ENCODE measurements around the gene NCKAP5. TPM values are rescaled to one million over a fixed set of nuclear protein-coding genes. Genes with fewer than 3 reads are reported as not detected.

Gene NCKAP5
- total RNA-seq (2013): under 0.01 TPM
- polyA plus RNA-seq: not detected
- polyA minus RNA-seq: not detected in 2 replicates
- 0 to 1.8 (median 0.12) reads per million in 11 experiments for total RNA-seq

DNA sequence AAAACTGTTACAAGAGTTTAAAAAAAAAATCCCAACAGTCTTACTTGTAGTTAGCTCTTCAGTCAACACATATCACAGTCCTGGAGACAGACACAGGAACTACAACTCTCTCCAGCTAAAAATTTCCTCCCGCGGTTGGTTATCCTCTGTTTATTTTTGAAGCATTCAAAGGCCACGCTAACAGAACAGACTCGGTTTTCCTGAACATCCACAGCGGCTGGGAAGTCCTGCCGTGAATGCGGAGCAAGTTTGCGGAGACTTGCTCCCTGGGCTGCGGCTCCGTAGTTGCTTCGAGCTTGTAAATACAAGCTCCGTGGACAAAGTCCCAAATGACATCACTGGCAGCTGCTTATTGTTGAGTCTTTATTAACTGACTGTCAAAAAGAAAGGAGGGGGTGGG is at the start of gene NCKAP5:
Gene NCKAP5 (minus strand): TSS at position 292 of the 400 bp plus-strand sequence. CDS start 50,937 bp downstream, outside the sequence.
- Mint-ChIP-seq H3K36me3 (no peaks in the 10 kb centered on the region), H3K27ac (no peak within 1 kb of the TSS), H3K4me1 (no peaks in the 10 kb centered on the region), H3K9me3 (peaks cover 0 to 2% (median 0%) of the 10 kb centered on the region in 7 donors), H3K27me3 (ENCODE audit: low read depth in 3 of 3) (peaks cover 15 to 16% (median 16%) of the 10 kb centered on the region in 3 donors), H3K4me3 (peak within 1 kb of the TSS in 1 of 2 donors; percentile 23)
- H2AFZ ChIP-seq (ENCODE audit: insufficient read depth, low read depth, low read length, poor library complexity, severe bottlenecking): no peak within 1 kb of the TSS
- peaks cover 4 to 5% of the 10 kb centered on the region in 2 donors for H3K27me3 ChIP-seq (ENCODE audit: control insufficient read depth in 2 of 2, insufficient read depth in 2 of 2, low read length in 2 of 2)
- H3K27ac ChIP-seq (ENCODE audit: low read depth in 1 of 2, low read length in 2 of 2): no peak within 1 kb of the TSS
- intact Hi-C loops (cut with micrococcal nuclease): no loop called here
- no peak within 1 kb of the TSS for H3K4me3 ChIP-seq (replicated peaks in 1 of 3; ENCODE audit: low read depth in 2 of 3, low read length in 3 of 3)
- H4K20me1 ChIP-seq (ENCODE audit: insufficient read depth, low read length): no peaks in the 10 kb centered on the region
- no peak for DNase-seq
- H3K9me3 ChIP-seq (replicated peaks in 1 of 2; ENCODE audit: control insufficient read depth in 1 of 2, insufficient read depth in 1 of 2, low read length in 2 of 2): no peaks in the 10 kb centered on the region
- no peaks in the 10 kb centered on the region for H3K79me2 ChIP-seq (ENCODE audit: insufficient read depth, low read length)
- WGBS (ENCODE audit: insufficient coverage): 10% methylated on average over 12 of the region's 12 CpGs
- no peaks in the 10 kb centered on the region for H3K4me1 ChIP-seq (ENCODE audit: control insufficient read depth in 1 of 2, insufficient read depth in 2 of 2, low read length in 2 of 2)
- no peaks in the 10 kb centered on the region for H3K36me3 ChIP-seq (replicated peaks in 1 of 2; ENCODE audit: control insufficient read depth in 1 of 2, insufficient read depth in 2 of 2, low read length in 2 of 2)
- H3K4me2 ChIP-seq (replicated peaks; ENCODE audit: extremely low read depth, low read length, poor library complexity, severe bottlenecking): no peak within 1 kb of the TSS
- TF ChIP-seq, protein P1, sequence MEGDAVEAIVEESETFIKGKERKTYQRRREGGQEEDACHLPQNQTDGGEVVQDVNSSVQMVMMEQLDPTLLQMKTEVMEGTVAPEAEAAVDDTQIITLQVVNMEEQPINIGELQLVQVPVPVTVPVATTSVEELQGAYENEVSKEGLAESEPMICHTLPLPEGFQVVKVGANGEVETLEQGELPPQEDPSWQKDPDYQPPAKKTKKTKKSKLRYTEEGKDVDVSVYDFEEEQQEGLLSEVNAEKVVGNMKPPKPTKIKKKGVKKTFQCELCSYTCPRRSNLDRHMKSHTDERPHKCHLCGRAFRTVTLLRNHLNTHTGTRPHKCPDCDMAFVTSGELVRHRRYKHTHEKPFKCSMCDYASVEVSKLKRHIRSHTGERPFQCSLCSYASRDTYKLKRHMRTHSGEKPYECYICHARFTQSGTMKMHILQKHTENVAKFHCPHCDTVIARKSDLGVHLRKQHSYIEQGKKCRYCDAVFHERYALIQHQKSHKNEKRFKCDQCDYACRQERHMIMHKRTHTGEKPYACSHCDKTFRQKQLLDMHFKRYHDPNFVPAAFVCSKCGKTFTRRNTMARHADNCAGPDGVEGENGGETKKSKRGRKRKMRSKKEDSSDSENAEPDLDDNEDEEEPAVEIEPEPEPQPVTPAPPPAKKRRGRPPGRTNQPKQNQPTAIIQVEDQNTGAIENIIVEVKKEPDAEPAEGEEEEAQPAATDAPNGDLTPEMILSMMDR (IDR thresholded peaks at IDR 0.05): no peak
- no peak within 1 kb of the TSS for H3K9ac ChIP-seq (ENCODE audit: insufficient read depth, low read length, poor library complexity, severe bottlenecking)

GRCh38 chr2:133609664-133610063 is 41.4 kb upstream of the NCKAP5 start:
- Histone ChIP-seq H3K4me1 (ENCODE audit: control insufficient read depth in 1 of 2, insufficient read depth in 2 of 2, low read length in 2 of 2) (no peaks in the 10 kb centered on the region), H3K9me3 (replicated peaks in 1 of 2; ENCODE audit: control insufficient read depth in 1 of 2, insufficient read depth in 1 of 2, low read length in 2 of 2) (peaks cover 0 to 8% of the 10 kb centered on the region in 2 donors), H3K79me2 (ENCODE audit: insufficient read depth, low read length) (no peaks in the 10 kb centered on the region), H3K4me2 (replicated peaks; ENCODE audit: extremely low read depth, low read length, poor library complexity, severe bottlenecking) (no peak overlapping the region), H3K4me3 (replicated peaks in 1 of 3; ENCODE audit: low read depth in 2 of 3, low read length in 3 of 3) (no peak overlapping the region), H2AFZ (ENCODE audit: insufficient read depth, low read depth, low read length, poor library complexity, severe bottlenecking) (no peak overlapping the region), H4K20me1 (ENCODE audit: insufficient read depth, low read length) (no peaks in the 10 kb centered on the region), H3K9ac (ENCODE audit: insufficient read depth, low read length, poor library complexity, severe bottlenecking) (no peak overlapping the region), H3K36me3 (replicated peaks in 1 of 2; ENCODE audit: control insufficient read depth in 1 of 2, insufficient read depth in 2 of 2, low read length in 2 of 2) (no peaks in the 10 kb centered on the region), H3K27ac (ENCODE audit: low read depth in 1 of 2, low read length in 2 of 2) (no peak overlapping the region), H3K27me3 (ENCODE audit: control insufficient read depth in 2 of 2, insufficient read depth in 2 of 2, low read length in 2 of 2) (no peaks in the 10 kb centered on the region)
- TF ChIP-seq, protein P1 (IDR thresholded peaks at IDR 0.05): no peak
- no peaks in the 10 kb centered on the region for H3K36me3 Mint-ChIP-seq
- H3K4me3 Mint-ChIP-seq: no peak overlapping the region
- no peak overlapping the region for H3K27ac Mint-ChIP-seq
- H3K4me1 Mint-ChIP-seq: no peaks in the 10 kb centered on the region
- intact Hi-C loops (cut with micrococcal nuclease): no loop called here
- no peak for DNase-seq
- peaks cover 0 to 12% (median 4%) of the 10 kb centered on the region in 7 donors for H3K9me3 Mint-ChIP-seq
- no peaks in the 10 kb centered on the region for H3K27me3 Mint-ChIP-seq (ENCODE audit: low read depth in 3 of 3)
